Mononuclear cell (primary cell): ENCODE data around the gene MAP1B. TPM values are rescaled to one million over a fixed set of nuclear protein-coding genes. Genes with fewer than 3 reads are reported as not detected.

ENCODE experiments used
- H3K27me3 ChIP-seq: 2 replicates; pipeline ENCODE4 v1.6.0; 2011; ENCODE audit warnings: low read length, control low read depth; ENCODE audit not compliant: insufficient read depth
- H3K4me1 ChIP-seq: 2 replicates; pipeline ENCODE4 v1.5.1; 2011; ENCODE audit warnings: mild to moderate bottlenecking, low read length, control low read depth; ENCODE audit not compliant: insufficient read depth
- H3K4me3 ChIP-seq: 2 replicates; pipeline ENCODE4 v1.5.1; 2011; ENCODE audit warnings: mild to moderate bottlenecking, low read length, moderate library complexity
- H3K9me3 ChIP-seq: 2 replicates; pipeline ENCODE4 v1.5.1; 2011; ENCODE audit warnings: low read depth, mild to moderate bottlenecking, control low read depth, low read length
- total RNA-seq: library from RNA; depleted of rRNA; stranded (reverse); fragments of >200 nt; gene quantifications from one replicate; pipeline ENCODE4 v1.2.3, GENCODE V29; 2012

MAP1B gene
- total RNA-seq, 1 donor: 0.10 TPM

- H3K4me1 ChIP-seq: no peaks in the 10 kb centered on the region
- H3K27me3 ChIP-seq: peaks cover 33% of the 10 kb centered on the region
- no peaks in the 10 kb centered on the region for H3K9me3 ChIP-seq
- no peak overlapping the region for H3K4me3 ChIP-seq
Measured at GRCh38 chr5:72137826-72138409, 30.6 kb downstream of the MAP1B start.

GRCh38 chr5:72138943-72139521 lies 31.8 kb downstream of the MAP1B start:
- H3K27me3 ChIP-seq: peaks cover 34% of the 10 kb centered on the region

GRCh38 chr5:72140711-72141110 lies 33.4 kb downstream of the MAP1B start:
- Histone ChIP-seq H3K9me3 (no peaks in the 10 kb centered on the region), H3K4me1 (no peaks in the 10 kb centered on the region), H3K27me3 (peaks cover 31% of the 10 kb centered on the region), H3K4me3 (no peak overlapping the region)

More at GRCh38 chr5:72138943-72139521, 31.8 kb downstream of the MAP1B start:
- Histone ChIP-seq H3K9me3 (no peaks in the 10 kb centered on the region), H3K4me3 (no peak overlapping the region), H3K4me1 (no peaks in the 10 kb centered on the region)

GRCh38 chr5:72141440-72142355 lies 34.4 kb downstream of the MAP1B start:
- Histone ChIP-seq H3K4me3 (no peak overlapping the region), H3K27me3 (peaks cover 26% of the 10 kb centered on the region), H3K9me3 (no peaks in the 10 kb centered on the region), H3K4me1 (no peaks in the 10 kb centered on the region)

GRCh38 chr5:72144762-72145161 lies 37.5 kb downstream of the MAP1B start:
- Histone ChIP-seq H3K9me3 (no peaks in the 10 kb centered on the region), H3K27me3 (peaks cover 17% of the 10 kb centered on the region), H3K4me3 (no peak overlapping the region), H3K4me1 (no peaks in the 10 kb centered on the region)

GRCh38 chr5:72145348-72145747 lies 38.1 kb downstream of the MAP1B start:
- Histone ChIP-seq H3K4me1 (no peaks in the 10 kb centered on the region), H3K27me3 (peaks cover 17% of the 10 kb centered on the region), H3K4me3 (no peak overlapping the region), H3K9me3 (no peaks in the 10 kb centered on the region)

GRCh38 chr5:72146056-72146455 lies 38.8 kb downstream of the MAP1B start:
- H3K4me1 ChIP-seq: no peaks in the 10 kb centered on the region
- H3K9me3 ChIP-seq: no peaks in the 10 kb centered on the region
- H3K27me3 ChIP-seq: peaks cover 14% of the 10 kb centered on the region
- H3K4me3 ChIP-seq: no peak overlapping the region

GRCh38 chr5:72147569-72147968 lies 40.3 kb downstream of the MAP1B start:
- peaks cover 5% of the 10 kb centered on the region for H3K27me3 ChIP-seq
- H3K9me3 ChIP-seq: no peaks in the 10 kb centered on the region
- no peaks in the 10 kb centered on the region for H3K4me1 ChIP-seq
- H3K4me3 ChIP-seq: no peak overlapping the region

- Histone ChIP-seq H3K4me3 (no peak overlapping the region), H3K4me1 (no peaks in the 10 kb centered on the region), H3K27me3 (no peaks in the 10 kb centered on the region), H3K9me3 (no peaks in the 10 kb centered on the region)
Measured at GRCh38 chr5:72149742-72150141, 42.5 kb downstream of the MAP1B start.

GRCh38 chr5:72151169-72151568 lies 43.9 kb downstream of the MAP1B start:
- Histone ChIP-seq H3K27me3 (no peaks in the 10 kb centered on the region), H3K4me3 (no peak overlapping the region), H3K9me3 (no peaks in the 10 kb centered on the region), H3K4me1 (no peaks in the 10 kb centered on the region)

GRCh38 chr5:72151646-72152045 lies 44.4 kb downstream of the MAP1B start:
- no peaks in the 10 kb centered on the region for H3K4me1 ChIP-seq

GRCh38 chr5:72152545-72152944 lies 45.3 kb downstream of the MAP1B start:
- Histone ChIP-seq H3K27me3 (no peaks in the 10 kb centered on the region), H3K4me1 (no peaks in the 10 kb centered on the region), H3K9me3 (no peaks in the 10 kb centered on the region), H3K4me3 (no peak overlapping the region)

More at GRCh38 chr5:72151646-72152045, 44.4 kb downstream of the MAP1B start:
- no peaks in the 10 kb centered on the region for H3K27me3 ChIP-seq
- H3K4me3 ChIP-seq: no peak overlapping the region
- H3K9me3 ChIP-seq: no peaks in the 10 kb centered on the region

- no peaks in the 10 kb centered on the region for H3K27me3 ChIP-seq
- H3K4me3 ChIP-seq: no peak overlapping the region
- H3K9me3 ChIP-seq: no peaks in the 10 kb centered on the region
- H3K4me1 ChIP-seq: no peaks in the 10 kb centered on the region
Measured at GRCh38 chr5:72153551-72153950, 46.3 kb downstream of the MAP1B start.

GRCh38 chr5:72154076-72154756 lies 46.9 kb downstream of the MAP1B start:
- H3K4me1 ChIP-seq: no peaks in the 10 kb centered on the region
- no peak overlapping the region for H3K4me3 ChIP-seq
- no peaks in the 10 kb centered on the region for H3K9me3 ChIP-seq
- no peaks in the 10 kb centered on the region for H3K27me3 ChIP-seq
